ENCODE results near the gene EHD1. TPM values are rescaled to one million over a fixed set of nuclear protein-coding genes. Genes with fewer than 3 reads are reported as not detected.

The EHD1 gene
- total RNA-seq, 1 donor from 2014 or later: 111 TPM

GRCh38 chr11:64834723-64835615 lies 43.5 kb downstream of the EHD1 start:
- no peaks in the 10 kb centered on the region for H3K4me1 Mint-ChIP-seq (ENCODE audit: low read depth)
- H3K36me3 Mint-ChIP-seq (ENCODE audit: low read depth): no peaks in the 10 kb centered on the region
- no peak for DNase-seq (ENCODE audit: low spot score)

GRCh38 chr11:64834031-64834722 lies 44.2 kb downstream of the EHD1 start:
- no peak overlapping the region for H3K27ac Mint-ChIP-seq (ENCODE audit: unreplicated experiment)
- no peak for DNase-seq (ENCODE audit: low spot score)
- no peaks in the 10 kb centered on the region for H3K27me3 Mint-ChIP-seq (ENCODE audit: low read depth)
- no peaks in the 10 kb centered on the region for H3K36me3 Mint-ChIP-seq (ENCODE audit: low read depth)
- H3K4me3 Mint-ChIP-seq (ENCODE audit: unreplicated experiment): no peak overlapping the region
- no peak for TF ChIP-seq CTCF (IDR thresholded peaks at IDR 0.05)
- H3K4me1 Mint-ChIP-seq (ENCODE audit: low read depth): no peaks in the 10 kb centered on the region
- no peaks in the 10 kb centered on the region for H3K9me3 Mint-ChIP-seq (ENCODE audit: low read depth)

More at GRCh38 chr11:64834723-64835615, 43.5 kb downstream of the EHD1 start:
- TF ChIP-seq CTCF (IDR thresholded peaks at IDR 0.05): no peak
- Mint-ChIP-seq H3K9me3 (ENCODE audit: low read depth) (no peaks in the 10 kb centered on the region), H3K27ac (ENCODE audit: unreplicated experiment) (no peak overlapping the region), H3K4me3 (ENCODE audit: unreplicated experiment) (no peak overlapping the region), H3K27me3 (ENCODE audit: low read depth) (no peaks in the 10 kb centered on the region)

- DNase-seq (ENCODE audit: low spot score): no peak
- H3K27ac Mint-ChIP-seq (ENCODE audit: unreplicated experiment): no peak overlapping the region
- no peaks in the 10 kb centered on the region for H3K9me3 Mint-ChIP-seq (ENCODE audit: low read depth)
- no peak for TF ChIP-seq CTCF (IDR thresholded peaks at IDR 0.05)
- no peaks in the 10 kb centered on the region for H3K27me3 Mint-ChIP-seq (ENCODE audit: low read depth)
- H3K4me1 Mint-ChIP-seq (ENCODE audit: low read depth): no peaks in the 10 kb centered on the region
- H3K36me3 Mint-ChIP-seq (ENCODE audit: low read depth): no peaks in the 10 kb centered on the region
- H3K4me3 Mint-ChIP-seq (ENCODE audit: unreplicated experiment): no peak overlapping the region
Measured at GRCh38 chr11:64833509-64833908, 44.9 kb downstream of the EHD1 start.

GRCh38 chr11:64833198-64833502 lies 45.3 kb downstream of the EHD1 start:
- no peaks in the 10 kb centered on the region for H3K27me3 Mint-ChIP-seq (ENCODE audit: low read depth)
- no peak for TF ChIP-seq CTCF (IDR thresholded peaks at IDR 0.05)
- H3K9me3 Mint-ChIP-seq (ENCODE audit: low read depth): no peaks in the 10 kb centered on the region
- H3K36me3 Mint-ChIP-seq (ENCODE audit: low read depth): no peaks in the 10 kb centered on the region
- no peak overlapping the region for H3K4me3 Mint-ChIP-seq (ENCODE audit: unreplicated experiment)
- no peak overlapping the region for H3K27ac Mint-ChIP-seq (ENCODE audit: unreplicated experiment)
- no peaks in the 10 kb centered on the region for H3K4me1 Mint-ChIP-seq (ENCODE audit: low read depth)
- DNase-seq (ENCODE audit: low spot score): peak; percentile 93

- no peak overlapping the region for H3K27ac Mint-ChIP-seq (ENCODE audit: unreplicated experiment)
- DNase-seq (ENCODE audit: low spot score): no peak
- no peaks in the 10 kb centered on the region for H3K36me3 Mint-ChIP-seq (ENCODE audit: low read depth)
- no peak for TF ChIP-seq CTCF (IDR thresholded peaks at IDR 0.05)
- H3K4me3 Mint-ChIP-seq (ENCODE audit: unreplicated experiment): no peak overlapping the region
- no peaks in the 10 kb centered on the region for H3K27me3 Mint-ChIP-seq (ENCODE audit: low read depth)
- no peaks in the 10 kb centered on the region for H3K9me3 Mint-ChIP-seq (ENCODE audit: low read depth)
- H3K4me1 Mint-ChIP-seq (ENCODE audit: low read depth): no peaks in the 10 kb centered on the region
Measured at GRCh38 chr11:64832467-64833197, 45.8 kb downstream of the EHD1 start.

All from chondrocyte (in vitro differentiated cells).